A673 (cell line): ENCODE results near the gene STRBP. TPM values are rescaled to one million over a fixed set of nuclear protein-coding genes. Genes with fewer than 3 reads are reported as not detected.

ENCODE experiments used
- BruUV-seq: library from RNA; stranded (reverse); fragments of 400-500 nt; replicated peaks from 2 replicates; lab custom pipeline; 2021; lab: Mats Ljungman, UMichigan
- CTCF ChIA-PET: fragments of 300-600 bp; sonication (Branson Sonifier 250); formaldehyde crosslinking; loops from one replicate; lab custom pipeline; 2022; ENCODE audit warnings: antibody characterized with exemption; lab: Charles Lee
- POLR2A ChIA-PET: fragments of 300-600 bp; sonication (Branson Sonifier 250); formaldehyde crosslinking; loops from one replicate; lab custom pipeline; 2022; ENCODE audit warnings: antibody characterized with exemption; ENCODE audit not compliant: low non-redundant PET; lab: Charles Lee
- DNase-seq: peaks from one replicate; pipeline ENCODE4 v3.0.0-alpha.2; 2015; ENCODE audit warnings: low spot score
- H3K27ac ChIP-seq: fragments of 200-600 bp; sonication (generic); 2 replicates; pipeline ENCODE4 v1.5.1; 2016; ENCODE audit warnings: mixed run types, low read depth, mild to moderate bottlenecking, mixed read lengths, antibody characterized with exemption, low read length; ENCODE audit not compliant: poor library complexity, severe bottlenecking
- H3K27me3 ChIP-seq: fragments of 200-600 bp; sonication (generic); replicated peaks from 2 replicates; pipeline ENCODE4 v1.6.1; 2017; ENCODE audit warnings: mixed run types, low read depth, mild to moderate bottlenecking, mixed read lengths, antibody characterized with exemption, low read length; ENCODE audit not compliant: insufficient read depth, poor library complexity
- H3K36me3 ChIP-seq: fragments of 200-600 bp; sonication (generic); 2 replicates; pipeline ENCODE4 v1.6.1; 2016; ENCODE audit warnings: mixed run types, mild to moderate bottlenecking, mixed read lengths, antibody characterized with exemption, low read length; ENCODE audit not compliant: insufficient read depth, poor library complexity, severe bottlenecking
- H3K4me1 ChIP-seq: fragments of 200-600 bp; sonication (generic); 2 replicates; pipeline ENCODE4 v1.6.1; 2017; ENCODE audit warnings: mixed run types, mild to moderate bottlenecking, mixed read lengths, antibody characterized with exemption, low read length; ENCODE audit not compliant: insufficient read depth, poor library complexity, severe bottlenecking
- H3K4me3 ChIP-seq: fragments of 200-600 bp; sonication (generic); 2 replicates; pipeline ENCODE4 v1.5.1; 2016; ENCODE audit warnings: low read depth, mixed run types, mild to moderate bottlenecking, mixed read lengths, low read length; ENCODE audit not compliant: poor library complexity, severe bottlenecking
- H3K9me3 ChIP-seq: fragments of 200-600 bp; sonication (generic); 2 replicates; pipeline ENCODE4 v1.6.1; 2016; ENCODE audit warnings: mixed run types, low read depth, mild to moderate bottlenecking, mixed read lengths, antibody characterized with exemption, low read length; ENCODE audit not compliant: poor library complexity, severe bottlenecking
- EZH2 ChIP-seq: fragments of 200-600 bp; sonication (generic); IDR thresholded peaks from 2 replicates; pipeline ENCODE4 v1.6.1; 2017; ENCODE audit warnings: borderline replicate concordance, low read depth, mild to moderate bottlenecking, mixed read lengths, antibody characterized with exemption, low read length; ENCODE audit not compliant: poor library complexity, severe bottlenecking
- intact Hi-C: fragments of 100-400 bp; cut with micrococcal nuclease; formaldehyde crosslinking; loops from one replicate; pipeline ENCODE4 v1.10.0; 2022; ENCODE audit not compliant: unreplicated experiment
- total RNA-seq: library from RNA; stranded (reverse); gene quantifications from 2 replicates; pipeline ENCODE4 v1.2.3, GENCODE V29; 2021
- TF ChIP-seq, protein P1 (sequence below): fragments of 300-800, 200-600 bp; sonication (generic); conservative IDR thresholded peaks from 2 replicates; pipeline ENCODE4 v1.5.1; 2017; ENCODE audit warnings: low read depth, mild to moderate bottlenecking, antibody characterized with exemption, low read length, moderate library complexity, mixed read lengths

The STRBP gene
- total RNA-seq, 1 experiment from 2014 or later = 79.4 TPM

DNA sequence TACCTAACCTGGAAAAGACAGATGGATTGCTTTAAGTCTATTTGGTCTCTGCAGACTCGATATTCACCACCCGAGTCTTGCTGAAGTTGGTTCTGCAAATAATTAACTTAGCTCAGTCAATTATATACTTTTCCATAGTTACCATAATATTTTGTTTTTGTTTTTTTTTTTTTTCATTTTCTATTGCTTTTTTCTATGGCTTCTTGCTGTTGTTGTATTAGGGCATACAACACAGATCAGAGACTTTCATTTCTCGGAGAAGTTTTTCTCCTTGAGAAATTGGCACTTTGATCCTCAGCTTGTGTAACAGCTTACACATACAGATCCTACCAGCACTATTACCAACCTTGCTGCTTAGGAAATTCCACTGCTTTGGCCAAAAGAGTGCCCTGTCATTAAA lies 146.9 kb downstream of the STRBP start:
- Histone ChIP-seq H3K4me1 (peaks cover 21% of the 10 kb centered on the region), H3K27ac (no peak overlapping the region), H3K36me3 (no peaks in the 10 kb centered on the region), H3K27me3 (no peaks in the 10 kb centered on the region), H3K4me3 (no peak overlapping the region), H3K9me3 (no peaks in the 10 kb centered on the region)
- intact Hi-C loops = no loop called here
- no TSS peak for BruUV-seq
- no peak for TF ChIP-seq EZH2
- TF ChIP-seq, protein P1, sequence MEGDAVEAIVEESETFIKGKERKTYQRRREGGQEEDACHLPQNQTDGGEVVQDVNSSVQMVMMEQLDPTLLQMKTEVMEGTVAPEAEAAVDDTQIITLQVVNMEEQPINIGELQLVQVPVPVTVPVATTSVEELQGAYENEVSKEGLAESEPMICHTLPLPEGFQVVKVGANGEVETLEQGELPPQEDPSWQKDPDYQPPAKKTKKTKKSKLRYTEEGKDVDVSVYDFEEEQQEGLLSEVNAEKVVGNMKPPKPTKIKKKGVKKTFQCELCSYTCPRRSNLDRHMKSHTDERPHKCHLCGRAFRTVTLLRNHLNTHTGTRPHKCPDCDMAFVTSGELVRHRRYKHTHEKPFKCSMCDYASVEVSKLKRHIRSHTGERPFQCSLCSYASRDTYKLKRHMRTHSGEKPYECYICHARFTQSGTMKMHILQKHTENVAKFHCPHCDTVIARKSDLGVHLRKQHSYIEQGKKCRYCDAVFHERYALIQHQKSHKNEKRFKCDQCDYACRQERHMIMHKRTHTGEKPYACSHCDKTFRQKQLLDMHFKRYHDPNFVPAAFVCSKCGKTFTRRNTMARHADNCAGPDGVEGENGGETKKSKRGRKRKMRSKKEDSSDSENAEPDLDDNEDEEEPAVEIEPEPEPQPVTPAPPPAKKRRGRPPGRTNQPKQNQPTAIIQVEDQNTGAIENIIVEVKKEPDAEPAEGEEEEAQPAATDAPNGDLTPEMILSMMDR = no peak
- ChIA-PET POLR2A (no interaction called here), CTCF (no interaction called here)
- no peak for DNase-seq

DNA sequence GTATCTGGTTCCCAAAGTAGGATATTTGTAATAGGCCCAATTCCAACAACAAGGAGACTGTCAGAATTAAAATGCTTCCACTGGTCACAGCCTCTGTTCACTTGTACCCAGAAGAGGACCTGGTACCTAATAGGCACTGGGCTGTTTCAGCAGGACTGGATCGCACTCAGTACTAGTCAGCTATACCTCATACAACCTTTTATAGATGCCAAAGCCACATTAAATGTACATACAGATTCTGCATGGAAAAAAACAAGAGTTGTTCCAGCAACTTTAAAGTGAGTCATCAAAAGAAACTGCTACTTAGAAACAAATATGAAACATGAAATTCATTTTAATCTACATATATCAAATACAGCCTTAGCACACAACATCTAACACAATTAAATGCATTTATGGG lies 147.4 kb downstream of the STRBP start:
- H3K9me3 ChIP-seq = no peaks in the 10 kb centered on the region
- no peaks in the 10 kb centered on the region for H3K27me3 ChIP-seq
- intact Hi-C loops = no loop called here
- ChIA-PET POLR2A (no interaction called here), CTCF (no interaction called here)
- no peak overlapping the region for H3K27ac ChIP-seq
- no TSS peak for BruUV-seq
- no peak overlapping the region for H3K4me3 ChIP-seq
- H3K36me3 ChIP-seq = peaks cover 2% of the 10 kb centered on the region
- TF ChIP-seq, protein P1 = no peak
- no peak for TF ChIP-seq EZH2
- peaks cover 21% of the 10 kb centered on the region for H3K4me1 ChIP-seq
- no peak for DNase-seq

DNA sequence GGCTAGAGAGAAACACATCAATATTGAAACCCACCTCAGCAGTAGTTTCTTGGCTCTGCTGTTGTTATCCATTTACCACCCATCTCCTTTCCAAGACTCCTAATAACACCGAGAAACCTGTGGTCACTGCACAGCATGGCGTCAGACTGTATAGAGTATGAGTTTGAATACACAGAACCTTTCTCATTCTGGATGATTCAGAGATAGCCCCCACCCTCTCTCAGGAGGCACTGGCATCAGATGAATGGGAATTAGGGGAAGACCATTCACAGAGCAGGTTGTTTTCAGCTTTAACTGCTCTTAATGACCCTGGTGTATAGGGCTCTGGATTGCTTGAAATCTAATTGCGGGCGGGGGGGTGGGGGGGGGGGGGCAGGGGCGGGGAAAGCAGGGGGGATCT lies 148.3 kb downstream of the STRBP start:
- intact Hi-C loops = no loop called here
- TF ChIP-seq, protein P1 = no peak
- no peak for TF ChIP-seq EZH2
- no peaks in the 10 kb centered on the region for H3K27me3 ChIP-seq
- no peaks in the 10 kb centered on the region for H3K9me3 ChIP-seq
- peak; percentile 34 for DNase-seq
- peaks cover 10% of the 10 kb centered on the region for H3K36me3 ChIP-seq
- no peak overlapping the region for H3K27ac ChIP-seq
- peaks cover 24% of the 10 kb centered on the region for H3K4me1 ChIP-seq
- POLR2A ChIA-PET = no interaction called here
- H3K4me3 ChIP-seq = no peak overlapping the region
- no TSS peak for BruUV-seq
- CTCF ChIA-PET = no interaction called here
